Measurements from ENCODE around the gene AIG1. TPM values are rescaled to one million over a fixed set of nuclear protein-coding genes. Genes with fewer than 3 reads are reported as not detected.

The AIG1 gene
- total RNA-seq, 1 experiment from 2014 or later = 51.1 TPM

DNA sequence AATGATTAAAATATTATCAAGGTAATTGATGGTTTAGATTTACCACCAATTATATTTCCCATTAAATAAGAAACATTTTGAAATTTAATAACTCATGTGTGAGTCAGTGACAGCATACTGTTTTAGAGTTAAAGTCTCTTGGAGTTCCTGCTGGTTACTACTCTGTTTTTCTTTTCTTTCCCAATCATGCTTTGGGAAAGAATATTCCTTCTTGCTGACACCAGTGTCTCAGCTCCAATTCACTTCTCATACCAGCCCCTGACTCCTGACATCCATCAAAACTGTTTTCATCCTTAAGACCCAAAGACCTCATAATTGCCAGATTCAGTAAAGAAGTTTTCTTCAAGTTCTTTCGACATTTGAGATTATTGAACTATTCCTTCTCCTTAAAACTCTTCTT, 50.3 kb downstream of the AIG1 start:
- Histone ChIP-seq H3K4me1 (ENCODE audit: control insufficient read depth in 1 of 2, insufficient read depth in 2 of 2, low read length in 2 of 2) (no peaks in the 10 kb centered on the region), H3K4me2 (ENCODE audit: low read length) (no peak overlapping the region), H3K27me3 (ENCODE audit: insufficient read depth, low read length) (no peaks in the 10 kb centered on the region), H2AFZ (ENCODE audit: low read depth, low read length, poor library complexity, severe bottlenecking) (no peak overlapping the region), H4K20me1 (ENCODE audit: insufficient read depth) (no peaks in the 10 kb centered on the region), H3K27ac (ENCODE audit: low read depth, low read length) (no peak overlapping the region), H3K9me2 (ENCODE audit: insufficient read depth) (no peaks in the 10 kb centered on the region), H3K4me3 (replicated peaks in 1 of 2; ENCODE audit: low read depth in 1 of 2, low read length in 2 of 2) (no peak overlapping the region), H3K36me3 (ENCODE audit: control insufficient read depth in 1 of 2, insufficient read depth in 2 of 2, low read length in 2 of 2) (no peaks in the 10 kb centered on the region), H3K9me3 (ENCODE audit: control insufficient read depth in 1 of 2, insufficient read depth in 1 of 2, low read depth in 1 of 2, low read length in 2 of 2) (no peaks in the 10 kb centered on the region), H3K9ac (ENCODE audit: low read length) (no peak overlapping the region), H3K79me2 (ENCODE audit: insufficient read depth, low read length) (no peaks in the 10 kb centered on the region)
- RAD21 ChIA-PET (ENCODE audit: low non-redundant PET in 1 of 2, low total read pairs in 2 of 2, uncharacterized antibody in 2 of 2, unreplicated experiment in 2 of 2) = no interaction called here
- TF ChIP-seq, protein P1, sequence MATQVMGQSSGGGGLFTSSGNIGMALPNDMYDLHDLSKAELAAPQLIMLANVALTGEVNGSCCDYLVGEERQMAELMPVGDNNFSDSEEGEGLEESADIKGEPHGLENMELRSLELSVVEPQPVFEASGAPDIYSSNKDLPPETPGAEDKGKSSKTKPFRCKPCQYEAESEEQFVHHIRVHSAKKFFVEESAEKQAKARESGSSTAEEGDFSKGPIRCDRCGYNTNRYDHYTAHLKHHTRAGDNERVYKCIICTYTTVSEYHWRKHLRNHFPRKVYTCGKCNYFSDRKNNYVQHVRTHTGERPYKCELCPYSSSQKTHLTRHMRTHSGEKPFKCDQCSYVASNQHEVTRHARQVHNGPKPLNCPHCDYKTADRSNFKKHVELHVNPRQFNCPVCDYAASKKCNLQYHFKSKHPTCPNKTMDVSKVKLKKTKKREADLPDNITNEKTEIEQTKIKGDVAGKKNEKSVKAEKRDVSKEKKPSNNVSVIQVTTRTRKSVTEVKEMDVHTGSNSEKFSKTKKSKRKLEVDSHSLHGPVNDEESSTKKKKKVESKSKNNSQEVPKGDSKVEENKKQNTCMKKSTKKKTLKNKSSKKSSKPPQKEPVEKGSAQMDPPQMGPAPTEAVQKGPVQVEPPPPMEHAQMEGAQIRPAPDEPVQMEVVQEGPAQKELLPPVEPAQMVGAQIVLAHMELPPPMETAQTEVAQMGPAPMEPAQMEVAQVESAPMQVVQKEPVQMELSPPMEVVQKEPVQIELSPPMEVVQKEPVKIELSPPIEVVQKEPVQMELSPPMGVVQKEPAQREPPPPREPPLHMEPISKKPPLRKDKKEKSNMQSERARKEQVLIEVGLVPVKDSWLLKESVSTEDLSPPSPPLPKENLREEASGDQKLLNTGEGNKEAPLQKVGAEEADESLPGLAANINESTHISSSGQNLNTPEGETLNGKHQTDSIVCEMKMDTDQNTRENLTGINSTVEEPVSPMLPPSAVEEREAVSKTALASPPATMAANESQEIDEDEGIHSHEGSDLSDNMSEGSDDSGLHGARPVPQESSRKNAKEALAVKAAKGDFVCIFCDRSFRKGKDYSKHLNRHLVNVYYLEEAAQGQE (IDR thresholded peaks at IDR 0.05; ENCODE audit: low read depth) = no peak
- TF ChIP-seq TCF7L2 (IDR thresholded peaks at IDR 0.05; ENCODE audit: borderline replicate concordance, extremely low read depth, insufficient read depth, insufficient read length) = no peak
- TF ChIP-seq ZNF274 (IDR thresholded peaks at IDR 0.05; ENCODE audit: low read depth, low read length) = no peak
- ATAC-seq (no peak), DNase-seq (ENCODE audit: low read depth, low spot score) (no peak)
- CTCF ChIA-PET = no interaction called here
- POLR2A ChIA-PET = no interaction called here
- no TSS peak for BruUV-seq (replicated peaks)
- intact Hi-C loops (cut with micrococcal nuclease) = no loop called here

DNA sequence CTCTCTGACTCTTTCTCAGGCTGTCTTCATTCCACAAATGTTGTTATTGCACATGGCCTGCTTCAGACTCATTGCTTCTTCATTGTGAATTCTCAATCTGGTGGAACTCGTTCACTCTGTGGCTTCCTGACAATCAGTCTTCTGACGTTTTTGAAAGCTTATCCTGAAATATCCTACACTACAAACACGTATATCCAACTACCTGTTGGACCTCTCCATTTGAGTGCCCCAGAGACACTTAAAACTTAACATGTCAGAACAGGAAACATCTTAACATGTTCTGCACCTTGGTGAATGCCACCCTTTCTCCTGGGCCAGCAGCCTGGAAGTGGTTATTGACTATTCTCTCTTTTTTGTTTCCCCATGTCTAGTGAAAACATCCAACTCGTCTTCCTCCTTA, 50.8 kb downstream of the AIG1 start:
- BruUV-seq (replicated peaks) = no TSS peak
- no peaks in the 10 kb centered on the region for H3K79me2 ChIP-seq (ENCODE audit: insufficient read depth, low read length)
- H2AFZ ChIP-seq (ENCODE audit: low read depth, low read length, poor library complexity, severe bottlenecking) = no peak overlapping the region
- no peaks in the 10 kb centered on the region for H3K27me3 ChIP-seq (ENCODE audit: insufficient read depth, low read length)
- H3K4me1 ChIP-seq (ENCODE audit: control insufficient read depth in 1 of 2, insufficient read depth in 2 of 2, low read length in 2 of 2) = no peaks in the 10 kb centered on the region
- no peaks in the 10 kb centered on the region for H3K9me2 ChIP-seq (ENCODE audit: insufficient read depth)
- ChIA-PET RAD21 (ENCODE audit: low non-redundant PET in 1 of 2, low total read pairs in 2 of 2, uncharacterized antibody in 2 of 2, unreplicated experiment in 2 of 2) (no interaction called here), POLR2A (no interaction called here), CTCF (no interaction called here)
- H3K9me3 ChIP-seq (ENCODE audit: control insufficient read depth in 1 of 2, insufficient read depth in 1 of 2, low read depth in 1 of 2, low read length in 2 of 2) = no peaks in the 10 kb centered on the region
- H3K36me3 ChIP-seq (ENCODE audit: control insufficient read depth in 1 of 2, insufficient read depth in 2 of 2, low read length in 2 of 2) = no peaks in the 10 kb centered on the region
- ATAC-seq = no peak
- H3K4me3 ChIP-seq (replicated peaks in 1 of 2; ENCODE audit: low read depth in 1 of 2, low read length in 2 of 2) = no peak overlapping the region
- no peak for DNase-seq (ENCODE audit: low read depth, low spot score)
- H3K27ac ChIP-seq (ENCODE audit: low read depth, low read length) = no peak overlapping the region
- H4K20me1 ChIP-seq (ENCODE audit: insufficient read depth) = no peaks in the 10 kb centered on the region
- H3K9ac ChIP-seq (ENCODE audit: low read length) = no peak overlapping the region
- intact Hi-C loops (cut with micrococcal nuclease) = no loop called here
- H3K4me2 ChIP-seq (ENCODE audit: low read length) = no peak overlapping the region
- TF ChIP-seq ELF1 (IDR thresholded peaks at IDR 0.05; ENCODE audit: borderline replicate concordance, low read depth) (no peak), FOSL1 (IDR thresholded peaks at IDR 0.05; ENCODE audit: low read depth) (no peak)
- TF ChIP-seq, protein P2, sequence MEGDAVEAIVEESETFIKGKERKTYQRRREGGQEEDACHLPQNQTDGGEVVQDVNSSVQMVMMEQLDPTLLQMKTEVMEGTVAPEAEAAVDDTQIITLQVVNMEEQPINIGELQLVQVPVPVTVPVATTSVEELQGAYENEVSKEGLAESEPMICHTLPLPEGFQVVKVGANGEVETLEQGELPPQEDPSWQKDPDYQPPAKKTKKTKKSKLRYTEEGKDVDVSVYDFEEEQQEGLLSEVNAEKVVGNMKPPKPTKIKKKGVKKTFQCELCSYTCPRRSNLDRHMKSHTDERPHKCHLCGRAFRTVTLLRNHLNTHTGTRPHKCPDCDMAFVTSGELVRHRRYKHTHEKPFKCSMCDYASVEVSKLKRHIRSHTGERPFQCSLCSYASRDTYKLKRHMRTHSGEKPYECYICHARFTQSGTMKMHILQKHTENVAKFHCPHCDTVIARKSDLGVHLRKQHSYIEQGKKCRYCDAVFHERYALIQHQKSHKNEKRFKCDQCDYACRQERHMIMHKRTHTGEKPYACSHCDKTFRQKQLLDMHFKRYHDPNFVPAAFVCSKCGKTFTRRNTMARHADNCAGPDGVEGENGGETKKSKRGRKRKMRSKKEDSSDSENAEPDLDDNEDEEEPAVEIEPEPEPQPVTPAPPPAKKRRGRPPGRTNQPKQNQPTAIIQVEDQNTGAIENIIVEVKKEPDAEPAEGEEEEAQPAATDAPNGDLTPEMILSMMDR (IDR thresholded peaks at IDR 0.05 in 2 of 3, conservative IDR thresholded peaks at IDR 0.05 in 1 of 3; ENCODE audit: borderline replicate concordance in 1 of 3, insufficient read depth in 1 of 3, low read depth in 2 of 3, low read length in 2 of 3) = no peak
